Iris pigment epithelial cell (primary cell): ENCODE data around the gene TCF7L2.
"Not testable (repeated sequence)": the region's sequence is repeated elsewhere in the genome, so short reads cannot be mapped to it uniquely, and the experiment has no call there.

ENCODE experiments used
- DNase-seq: peaks from one replicate; pipeline ENCODE4 v3.0.0-alpha.2; 2011; ENCODE audit warnings: low read depth

Gene TCF7L2

GRCh38 chr10:113047151-113047550 lies 97.1 kb downstream of the TCF7L2 start:
- DNase-seq = no peak

DNA sequence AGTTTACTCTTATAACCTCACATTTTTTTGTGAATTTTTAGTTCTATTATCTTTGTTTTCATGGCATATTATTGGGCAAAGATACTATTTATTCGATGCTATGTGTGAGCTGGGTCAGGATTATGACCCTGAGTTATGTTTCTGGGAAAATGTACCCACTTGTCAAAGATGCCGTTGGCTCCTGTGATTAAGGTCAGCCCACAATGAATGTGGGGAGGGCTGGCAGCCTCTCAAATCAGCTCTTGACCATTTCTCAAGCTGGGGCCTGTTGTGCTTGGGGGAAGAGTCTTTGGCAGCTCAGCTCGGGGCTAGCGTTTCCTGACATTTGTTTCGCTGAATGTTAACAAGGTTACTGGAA lies 97.5 kb downstream of the TCF7L2 start:
- DNase-seq = peak; percentile 58

DNA sequence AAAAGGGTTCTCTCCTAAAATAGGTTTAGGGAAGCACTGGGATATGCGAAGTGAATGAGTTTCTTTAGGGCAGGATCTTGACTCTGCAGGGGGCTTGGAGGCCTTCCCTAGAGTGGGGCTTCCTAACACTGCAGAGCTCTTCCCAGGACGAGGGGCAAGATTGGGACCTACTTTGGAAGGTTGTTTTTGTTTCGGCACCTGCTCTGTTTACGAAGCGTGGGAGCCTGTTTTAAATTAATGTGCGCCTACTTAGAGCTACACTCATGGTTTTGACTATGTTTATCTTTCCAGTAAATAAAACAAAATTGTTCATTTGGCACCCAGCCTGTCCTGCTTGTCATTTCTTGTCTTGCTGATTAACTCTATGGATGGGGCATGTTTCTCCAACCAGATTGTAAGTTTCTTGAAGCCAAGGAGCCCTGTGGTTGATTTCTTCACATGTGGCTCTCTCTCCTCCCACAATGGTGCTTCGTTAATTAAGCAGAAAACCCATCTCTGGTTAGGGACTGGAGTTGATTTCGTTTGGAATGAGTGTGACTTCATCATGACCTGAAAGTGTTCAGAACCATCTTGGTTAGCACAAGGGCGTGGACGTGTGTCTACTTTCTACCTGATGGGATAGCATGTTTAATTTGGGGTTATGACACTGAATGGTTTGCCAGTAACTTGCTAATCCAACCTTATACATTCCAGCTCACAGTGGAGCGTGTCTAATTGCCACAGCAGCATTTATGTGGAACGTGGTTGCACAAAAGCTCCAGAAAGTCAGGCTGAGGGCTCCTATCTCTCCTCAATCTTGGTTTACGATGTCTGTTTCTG lies 98.1 kb downstream of the TCF7L2 start:
- DNase-seq = no peak

- DNase-seq = no peak
Observed at GRCh38 chr10:113049881-113050280, 99.8 kb downstream of the TCF7L2 start.

DNA sequence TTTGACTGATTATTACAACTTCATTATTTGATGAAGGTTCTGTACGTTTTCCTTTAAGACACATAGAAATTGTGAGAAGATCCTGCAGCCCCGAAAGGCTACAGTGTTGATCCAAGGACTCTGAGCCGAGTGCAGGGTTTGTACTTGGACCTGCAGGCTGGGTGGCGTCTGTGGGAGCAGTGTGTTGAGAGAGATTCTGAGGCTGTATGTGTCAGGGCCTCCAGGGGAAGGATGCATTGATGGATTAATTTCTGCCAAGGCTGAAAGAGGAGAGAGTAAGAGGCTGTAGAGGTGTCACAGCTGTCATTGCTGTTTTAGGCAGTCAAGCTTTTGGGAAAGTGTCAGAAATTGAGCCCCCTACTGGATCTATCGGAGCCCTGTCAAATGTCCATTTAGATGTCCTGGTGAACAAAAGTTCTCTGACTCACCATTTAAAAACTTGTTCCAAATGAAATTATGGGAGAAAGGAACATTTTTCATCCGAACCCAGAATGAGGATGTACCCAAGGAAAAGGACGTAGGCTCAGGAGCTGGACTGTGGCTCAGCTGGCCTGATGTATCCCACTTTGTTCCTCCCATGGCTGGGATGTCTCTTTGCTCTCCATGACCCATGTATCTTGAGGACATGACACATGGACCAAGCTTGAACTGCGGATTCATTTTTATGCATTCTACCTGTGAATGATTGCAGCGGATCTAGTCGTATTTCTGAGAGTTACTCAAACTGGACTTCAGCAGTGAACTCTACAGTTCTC lies 102.2 kb downstream of the TCF7L2 start:
- no peak for DNase-seq

DNA sequence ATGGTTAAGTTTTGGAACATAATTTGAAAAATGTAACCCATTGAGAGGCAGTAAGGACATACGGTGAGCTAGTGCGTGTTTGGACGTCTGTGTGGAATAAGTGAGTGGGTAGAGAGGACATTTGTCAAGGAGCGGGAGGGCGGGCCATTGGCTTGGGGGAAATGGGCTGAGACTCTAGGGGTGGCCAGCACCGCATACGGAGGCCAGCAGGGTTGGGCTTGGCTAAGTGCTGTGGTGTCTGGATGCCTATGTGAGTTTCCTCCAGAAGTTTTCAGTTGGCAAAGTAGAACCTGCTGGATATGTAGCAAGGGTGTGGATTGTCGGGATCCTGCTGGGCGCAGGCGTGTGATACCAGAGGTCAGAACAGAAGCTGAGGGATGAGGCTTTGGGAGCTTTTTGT lies 103.0 kb downstream of the TCF7L2 start:
- DNase-seq = no peak

DNA sequence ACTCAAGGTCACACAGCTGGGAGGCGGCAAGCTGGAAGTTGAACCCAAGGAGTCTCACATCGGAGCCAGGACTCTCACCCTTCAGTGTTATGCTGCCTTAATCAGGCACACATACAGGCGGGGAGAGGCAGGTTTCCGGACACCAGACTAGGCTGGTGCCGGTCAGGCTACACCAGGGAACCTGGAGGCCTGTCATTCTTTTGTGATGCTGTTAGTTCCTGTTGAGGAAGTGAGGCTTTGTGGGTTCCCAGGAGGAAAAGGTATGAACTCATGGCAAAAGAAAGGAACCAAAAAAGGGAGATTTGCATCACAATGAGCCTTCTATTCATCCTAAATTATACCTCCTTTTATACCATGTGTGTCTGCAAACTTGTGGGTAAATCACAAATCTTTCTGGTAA lies 103.8 kb downstream of the TCF7L2 start:
- peak; percentile 77 for DNase-seq

DNA sequence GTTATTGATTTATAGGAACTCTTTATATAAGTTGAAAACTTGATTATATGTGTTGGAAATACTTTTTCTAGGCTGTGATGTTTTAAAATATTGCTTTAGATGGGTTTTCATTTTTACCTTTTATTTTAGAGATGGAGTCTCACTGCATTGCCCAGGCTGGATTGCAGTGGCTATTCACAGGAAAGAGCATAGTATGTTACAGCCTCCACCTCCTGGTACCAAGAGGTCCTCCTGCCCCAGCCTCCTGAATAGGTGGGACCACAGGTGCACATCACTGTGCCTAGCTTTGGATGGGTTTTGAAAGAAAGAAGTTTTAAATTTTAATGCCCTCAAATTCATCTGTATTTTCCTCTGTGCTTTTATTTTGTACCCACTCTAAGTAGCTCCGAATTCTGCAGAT lies 105.4 kb downstream of the TCF7L2 start:
- DNase-seq = no peak

DNA sequence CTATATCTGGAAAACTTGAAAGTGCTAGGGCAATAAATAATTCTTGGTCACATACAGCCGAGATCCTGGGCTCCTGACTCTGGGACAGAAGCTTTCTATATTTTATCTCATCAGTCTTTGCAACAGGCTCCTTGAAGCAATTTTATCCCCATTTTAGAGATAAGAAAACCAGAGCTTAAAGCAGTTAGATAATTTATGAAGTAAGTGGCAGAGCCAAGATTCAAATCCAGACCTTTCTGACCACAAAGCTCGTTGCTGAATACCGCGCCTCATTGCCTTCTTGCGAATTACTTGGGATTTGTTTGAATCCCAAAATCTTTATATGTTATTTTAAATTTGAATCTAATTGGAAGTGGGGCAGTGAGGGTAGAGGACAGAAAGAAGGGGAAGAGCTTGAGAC lies 106.0 kb downstream of the TCF7L2 start:
- DNase-seq = no peak

DNA sequence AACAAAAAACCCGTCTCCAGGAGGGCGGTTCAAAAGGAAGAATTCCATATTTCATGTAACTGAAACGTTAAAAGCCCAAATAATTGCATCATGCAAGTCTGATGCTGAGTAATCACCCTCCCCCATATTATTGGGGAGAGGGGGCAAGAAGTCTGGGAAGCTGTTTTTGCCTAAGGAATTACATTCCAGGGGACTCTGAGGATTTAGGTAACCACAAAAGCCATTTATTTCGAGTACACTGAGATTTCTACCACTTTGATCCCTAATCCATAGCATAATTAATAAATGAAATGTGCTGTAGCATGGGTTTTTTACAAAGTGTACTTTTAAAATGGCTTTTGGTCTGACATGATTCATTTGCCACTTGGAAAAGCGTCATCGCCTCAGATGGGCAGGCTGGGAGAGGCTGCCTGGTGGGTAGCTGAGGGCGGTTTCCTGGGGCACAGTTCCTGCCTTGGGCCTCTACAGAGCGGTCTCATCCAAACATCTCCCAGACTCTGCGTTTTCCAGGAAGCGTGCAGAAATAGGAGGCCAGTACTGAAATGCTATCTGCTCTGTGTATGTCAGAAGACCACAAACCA lies 106.5 kb downstream of the TCF7L2 start:
- DNase-seq = peak; percentile 74

DNA sequence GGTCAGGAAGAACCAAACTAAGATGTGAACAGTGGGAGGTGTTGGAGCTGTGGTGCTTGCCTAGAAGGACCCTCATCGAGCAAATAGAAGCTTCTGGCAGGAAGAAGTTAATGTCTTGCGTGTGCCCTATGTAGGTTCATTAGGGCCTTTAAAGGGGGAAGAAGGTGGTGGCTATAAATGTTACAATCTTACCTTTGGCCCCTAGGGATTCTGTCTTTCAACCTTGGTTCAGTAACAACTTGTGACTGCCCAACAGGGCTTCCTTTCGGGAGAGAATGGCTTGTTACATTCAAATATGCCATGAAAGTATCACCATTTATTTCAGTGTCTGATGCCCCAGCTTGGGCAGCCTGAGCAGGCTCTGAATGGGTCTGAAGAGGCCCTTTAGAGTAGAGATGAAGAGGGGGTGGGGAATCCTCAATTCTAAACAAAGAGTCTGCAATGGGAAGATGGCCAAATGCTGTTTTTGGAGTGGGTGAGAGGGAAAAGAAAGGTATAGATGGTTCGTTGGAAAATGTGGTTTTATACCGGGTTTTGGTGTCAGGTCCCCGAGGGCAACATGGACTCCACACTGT lies 108.0 kb downstream of the TCF7L2 start:
- DNase-seq = no peak

DNA sequence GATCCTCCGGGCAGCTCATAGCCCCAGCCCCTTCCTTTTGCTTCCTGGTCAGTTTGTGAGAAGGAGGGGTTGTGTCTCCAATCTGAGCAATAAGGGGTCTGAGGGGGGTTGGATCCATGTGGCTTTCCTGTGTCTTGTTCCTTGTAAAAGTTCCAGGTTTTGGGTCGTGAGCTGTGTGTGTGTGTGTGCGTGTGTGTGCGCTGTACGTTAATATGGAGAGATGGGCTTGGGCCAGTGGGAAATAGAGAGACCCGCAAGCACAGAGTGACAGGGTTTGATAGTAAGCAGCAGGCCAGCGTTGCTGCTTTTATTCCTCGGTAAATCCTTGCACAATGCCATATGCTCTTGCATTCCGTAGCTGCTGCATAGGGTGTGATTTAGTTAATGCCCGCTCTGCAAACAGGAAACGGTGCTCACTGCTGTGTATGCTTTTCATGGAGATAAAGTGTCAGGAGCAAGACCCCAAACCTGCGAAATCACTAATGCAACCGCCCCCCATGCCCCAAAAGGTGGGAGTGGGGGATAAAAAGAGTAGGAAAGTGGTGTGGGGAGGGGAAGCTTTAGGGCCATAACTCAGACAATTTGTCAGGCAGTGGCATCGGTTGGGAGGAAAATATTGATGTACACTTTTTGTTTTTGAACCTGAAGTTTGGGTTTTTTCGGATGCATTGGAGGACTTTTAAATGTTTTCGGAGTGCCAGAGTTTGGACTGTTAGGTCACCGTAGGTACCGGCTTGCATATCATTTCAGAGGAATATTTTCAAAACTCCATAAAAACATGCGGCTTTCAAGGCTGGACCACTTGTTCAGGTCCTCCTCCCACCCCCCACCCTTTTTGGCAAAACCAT lies 108.7 kb downstream of the TCF7L2 start:
- DNase-seq = peak; percentile 84

GRCh38 chr10:113059371-113059780 lies 109.3 kb downstream of the TCF7L2 start:
- DNase-seq = peak; percentile 60

GRCh38 chr10:113060201-113061053 lies 110.4 kb downstream of the TCF7L2 start:
- DNase-seq = no peak

GRCh38 chr10:113061054-113061430 lies 111.0 kb downstream of the TCF7L2 start:
- no peak for DNase-seq

DNA sequence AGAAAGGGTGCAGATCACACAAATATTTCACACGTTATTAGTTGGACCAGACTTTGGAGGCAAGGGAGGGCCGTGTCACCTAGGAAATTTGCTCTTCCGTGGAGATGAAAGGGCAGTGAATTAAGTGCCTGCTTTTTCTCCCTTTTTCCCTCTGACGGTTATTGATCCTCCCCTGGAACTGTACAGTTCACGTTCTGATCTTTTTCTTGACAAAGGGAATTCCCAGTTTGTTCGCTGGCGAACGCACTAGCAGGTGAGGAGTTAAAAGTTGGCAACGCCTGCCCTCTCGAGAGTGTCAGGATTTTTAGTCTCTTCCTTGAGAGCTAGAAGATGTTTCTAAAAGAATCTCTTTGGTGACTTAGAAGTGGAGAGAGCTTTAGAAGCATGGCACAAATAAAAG lies 111.5 kb downstream of the TCF7L2 start:
- no peak for DNase-seq

GRCh38 chr10:113063043-113063967 lies 113.3 kb downstream of the TCF7L2 start:
- no peak for DNase-seq

- DNase-seq = no peak
Observed at GRCh38 chr10:113064039-113064438, 114.0 kb downstream of the TCF7L2 start.

GRCh38 chr10:113066120-113066519 lies 116.1 kb downstream of the TCF7L2 start:
- DNase-seq = not testable (repeated sequence)
